Muscle of arm (tissue), 12 donors: Measurements from ENCODE around the gene CST9L. TPM values are rescaled to one million over a fixed set of nuclear protein-coding genes. Genes with fewer than 3 reads are reported as not detected.

Source experiments
- DNase-seq: peaks from one replicate; pipeline ENCODE4 v3.0.0-alpha.2; 2013
- polyA plus RNA-seq, 12 donors: library from polyadenylated mRNA; unstranded; fragments of 120-200 nt; gene quantifications; one replicate each; pipeline ENCODE4 v1.2.1, GENCODE V29; 2013; ENCODE audit not compliant: insufficient read length in 12 of 12

CST9L gene
- polyA plus RNA-seq, 12 donors, result not detected

DNA sequence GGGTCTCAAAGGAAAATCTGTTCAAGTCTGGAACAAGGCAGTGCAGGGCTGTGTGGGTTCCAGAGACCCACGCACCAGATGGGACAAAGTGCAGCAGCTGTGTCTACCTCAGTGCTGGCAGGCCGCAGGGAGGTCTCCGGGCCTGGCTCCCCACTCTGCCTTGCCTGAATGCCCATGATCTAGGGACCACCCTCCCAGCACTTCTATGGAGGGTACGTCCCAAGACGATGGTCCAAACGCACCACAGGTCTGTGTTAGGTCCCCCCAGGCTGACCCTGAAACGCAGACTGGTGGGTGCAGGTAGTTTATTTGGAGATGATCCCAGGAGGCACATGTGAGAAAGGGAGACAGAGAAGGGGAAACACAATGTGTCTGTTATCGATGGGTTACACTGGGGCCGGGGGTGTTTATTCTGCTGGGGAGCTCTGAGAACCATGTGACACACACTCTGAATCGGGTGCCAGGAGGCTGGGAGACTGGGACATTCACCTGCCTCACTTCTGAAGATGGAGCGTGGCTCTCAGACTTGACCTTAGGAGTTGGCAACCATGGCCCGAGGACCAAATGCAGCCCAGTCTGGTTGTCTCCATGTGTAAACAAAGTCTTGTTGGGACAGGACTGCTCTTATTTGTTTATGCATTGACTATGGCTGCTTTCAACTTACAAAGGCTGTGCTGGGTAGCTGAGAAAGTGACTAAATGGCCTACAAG lies 21.7 kb downstream of the CST9L start:
- no peak for DNase-seq

DNA sequence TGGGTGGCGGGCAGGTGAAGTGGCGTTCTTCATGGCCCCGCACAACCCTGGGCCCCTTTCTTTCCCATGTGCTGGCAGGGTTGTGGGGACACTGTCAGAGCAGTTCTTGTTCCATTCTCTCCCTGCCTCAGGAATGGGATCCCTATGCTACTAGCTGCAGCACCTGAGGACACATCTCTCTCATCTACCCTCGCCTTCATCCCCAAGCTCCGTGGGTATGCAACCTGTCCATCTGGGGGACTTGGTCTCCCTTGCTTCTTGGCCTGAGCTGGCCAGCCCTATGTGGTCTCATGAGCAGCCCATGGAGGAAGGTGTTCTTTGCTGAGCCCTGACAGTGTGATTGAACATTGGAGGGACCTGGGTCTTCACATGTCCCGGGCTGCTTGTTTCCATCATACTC lies 24.2 kb downstream of the CST9L start:
- no peak for DNase-seq

DNA sequence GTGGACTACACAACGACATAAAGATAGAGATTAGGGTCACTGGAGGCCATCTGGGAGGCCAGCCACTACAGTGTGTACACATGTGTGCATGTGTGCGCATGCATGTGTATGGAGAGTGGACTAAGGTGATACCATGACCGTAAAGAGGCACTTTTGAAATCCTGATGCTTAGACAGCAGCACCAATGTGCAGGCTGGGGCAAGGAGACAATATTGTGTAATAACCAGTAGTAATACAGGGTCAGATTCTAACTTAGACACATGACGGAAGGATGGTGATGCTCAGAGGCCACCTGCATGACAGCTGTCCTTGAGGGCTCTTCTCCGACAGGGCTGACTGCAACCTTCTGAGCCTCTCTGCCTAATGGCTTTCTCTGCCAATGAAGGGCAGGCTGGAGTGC lies 25.5 kb downstream of the CST9L start:
- no peak for DNase-seq

DNA sequence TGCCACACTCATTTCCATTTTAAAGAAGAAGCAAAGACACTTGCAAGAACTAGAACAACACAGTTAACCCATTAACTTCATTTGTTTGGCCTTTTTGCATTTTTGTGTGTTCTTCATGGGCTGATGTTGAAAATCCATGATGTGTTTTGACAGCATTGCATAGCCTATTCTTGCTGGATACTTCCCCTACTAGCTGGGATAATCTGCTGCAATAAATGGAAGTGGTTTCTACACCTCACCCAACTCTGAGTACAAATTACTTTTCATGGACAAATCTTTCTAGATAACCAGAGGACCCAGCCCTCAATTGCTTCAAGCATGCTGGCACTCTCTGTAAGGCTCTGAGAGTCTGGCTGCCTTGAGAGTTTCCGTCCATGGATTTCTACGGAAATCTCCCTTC lies 26.5 kb downstream of the CST9L start:
- no peak for DNase-seq

DNA sequence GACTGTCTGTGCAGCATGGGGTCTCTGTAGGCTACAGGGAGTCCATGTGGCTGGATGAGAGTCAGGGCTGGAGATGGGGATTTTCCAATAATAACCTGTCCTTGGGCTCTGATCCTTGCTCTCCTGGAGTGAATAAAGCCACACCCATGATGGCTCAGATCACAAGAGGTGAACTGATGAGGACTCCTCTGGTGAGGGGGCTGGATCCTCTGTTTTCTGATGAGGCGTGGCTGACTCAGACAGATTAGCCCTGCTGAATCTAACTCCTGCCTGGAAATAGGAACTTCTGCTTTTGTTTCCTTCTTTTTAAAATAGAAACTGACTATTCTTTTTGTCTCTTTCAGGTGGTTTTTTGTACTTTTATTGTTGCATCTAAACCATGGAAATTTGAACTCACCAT lies 27.0 kb downstream of the CST9L start:
- DNase-seq, result no peak

DNA sequence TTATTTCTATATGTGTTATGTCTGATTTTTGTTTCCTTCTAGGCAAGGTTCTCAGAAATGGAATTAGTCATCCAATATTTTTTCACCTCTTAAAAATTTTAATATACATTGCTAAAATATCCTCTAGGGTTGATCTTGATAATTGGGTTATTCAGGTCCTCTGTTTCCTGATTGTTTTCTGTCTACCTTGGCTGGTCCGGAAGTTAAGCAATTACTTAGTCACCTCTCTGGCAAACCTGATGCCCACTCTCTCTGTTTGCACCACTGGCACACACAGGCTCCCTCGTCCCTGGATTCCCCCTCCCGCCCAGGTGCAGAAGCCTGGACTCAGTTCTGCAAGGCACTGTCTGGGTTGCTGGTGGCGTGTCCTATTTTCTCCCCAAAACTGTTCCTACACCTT lies 27.7 kb downstream of the CST9L start:
- no peak for DNase-seq

DNA sequence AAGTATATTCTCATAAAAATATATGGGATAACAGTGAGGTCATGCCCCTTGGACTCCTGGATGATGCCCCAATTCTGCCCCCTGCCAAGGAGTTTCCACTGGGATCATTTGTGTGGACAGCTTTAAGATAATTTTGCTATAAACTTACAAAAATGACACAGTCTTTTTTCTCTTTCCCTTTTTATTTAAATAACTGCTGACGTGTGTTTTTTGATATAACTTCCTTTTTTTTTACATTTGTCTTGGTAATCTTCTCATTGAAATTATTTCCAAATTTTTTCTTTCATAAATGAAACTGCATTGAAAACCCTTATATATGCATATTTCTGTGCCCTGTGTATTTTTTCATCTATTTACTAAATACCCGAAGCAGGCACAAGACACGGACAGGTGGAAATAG lies 31.3 kb downstream of the CST9L start:
- DNase-seq, result no peak

DNA sequence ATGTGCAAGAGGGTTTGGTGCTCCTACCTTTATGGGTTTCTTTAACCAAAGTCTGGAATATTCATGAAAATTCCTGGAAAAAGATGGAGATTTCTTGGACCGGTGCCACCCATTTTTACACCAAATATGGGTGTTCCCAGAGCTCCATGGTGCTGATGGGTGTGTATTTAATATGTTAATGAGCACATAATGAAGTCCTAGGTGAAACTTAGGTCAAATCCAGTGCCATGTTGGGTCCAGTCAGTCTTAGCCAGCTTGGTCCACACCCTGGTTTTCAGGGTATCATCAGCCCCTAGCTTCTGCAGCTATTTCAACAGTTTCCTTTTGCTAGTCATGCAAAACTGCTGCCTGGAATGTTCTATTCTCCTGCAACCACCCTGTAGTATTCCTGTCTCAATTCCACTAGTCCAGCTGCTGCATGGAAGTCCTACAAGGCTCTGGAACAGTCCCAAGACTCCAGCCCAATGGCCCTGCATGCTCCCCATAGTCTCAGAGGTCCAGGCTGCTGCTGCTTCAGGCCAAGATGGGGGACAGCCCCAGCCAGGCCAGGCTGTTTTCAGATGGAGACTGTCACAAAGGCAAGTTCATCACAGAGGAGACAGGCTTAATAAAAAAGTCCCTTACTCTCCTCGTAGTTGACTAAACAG lies 31.8 kb downstream of the CST9L start:
- DNase-seq, result peak; percentile 41

DNA sequence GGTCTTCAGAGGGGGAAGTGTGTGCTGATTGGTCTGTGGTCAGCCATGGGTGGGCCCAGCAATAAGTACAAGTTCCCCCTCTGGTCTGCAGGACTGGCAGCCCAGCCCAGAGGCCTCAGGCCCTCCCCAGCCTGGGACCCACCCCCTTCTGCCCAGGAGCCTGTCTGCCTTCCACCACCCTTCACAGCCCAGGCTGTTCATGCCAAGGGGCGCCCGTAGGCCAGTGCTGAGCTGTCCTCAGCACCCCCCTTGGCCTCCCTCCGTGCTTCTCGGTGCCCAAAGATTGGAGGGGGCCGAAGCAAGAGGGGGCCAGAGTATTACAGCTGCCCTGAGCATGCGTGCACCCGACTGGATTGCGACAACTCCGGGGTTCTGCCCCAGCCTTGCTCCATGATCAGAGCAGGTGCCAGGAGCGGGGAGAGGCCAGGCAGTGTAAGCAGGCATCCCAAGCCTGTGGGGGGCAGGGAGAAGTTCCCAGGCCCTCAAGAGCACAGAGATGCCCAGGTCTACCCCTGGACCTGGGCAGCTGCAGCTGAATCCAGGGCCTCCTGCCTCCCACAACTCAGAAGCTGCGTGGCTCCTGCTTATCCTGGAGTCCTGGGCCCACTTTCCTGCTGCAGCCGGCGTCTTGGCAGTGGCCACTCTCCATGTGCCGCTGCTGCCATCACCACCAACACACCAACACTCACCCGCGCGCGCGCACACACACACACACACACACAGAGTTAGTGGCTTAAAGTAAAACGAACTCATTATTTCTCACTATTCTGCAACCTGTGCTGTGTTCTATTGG lies 33.3 kb downstream of the CST9L start:
- no peak for DNase-seq

DNA sequence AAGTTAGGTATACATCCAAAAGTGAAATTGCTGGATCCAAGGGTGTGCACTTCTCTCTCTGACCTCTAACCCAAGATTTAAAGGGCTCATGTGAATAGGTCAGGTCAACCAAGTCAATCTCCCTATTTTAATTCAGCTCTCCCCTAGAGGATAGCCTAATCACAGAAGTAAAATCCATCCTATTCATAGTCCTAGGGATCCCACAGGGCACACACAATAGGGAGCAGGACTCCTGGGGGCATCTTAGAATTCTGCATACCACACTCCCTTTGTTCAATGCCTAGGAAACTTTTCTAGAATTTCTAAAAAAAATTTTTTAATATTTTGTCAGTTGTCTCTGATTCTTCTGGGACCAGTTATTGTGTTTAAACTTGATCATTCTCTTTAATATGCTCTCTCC lies 35.1 kb downstream of the CST9L start:
- no peak for DNase-seq

DNA sequence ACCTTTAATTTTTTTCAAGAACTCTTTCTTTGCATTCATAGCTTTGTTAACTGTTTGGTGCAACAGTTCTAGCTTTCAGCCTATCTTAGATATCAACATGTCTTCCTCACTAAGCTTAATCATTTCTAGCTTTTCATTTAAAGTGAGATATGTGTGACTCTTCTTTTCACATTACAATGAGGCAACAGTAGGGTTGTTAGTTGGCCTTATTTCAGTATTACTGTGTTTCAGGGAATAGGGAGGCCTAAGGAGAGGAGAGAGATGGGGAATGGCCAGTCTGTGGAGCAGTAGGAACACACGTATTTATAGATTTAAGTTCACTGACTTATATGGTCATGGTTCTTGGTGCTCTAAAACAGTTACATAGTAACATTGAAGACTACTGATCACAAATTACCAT lies 35.8 kb downstream of the CST9L start:
- no peak for DNase-seq

DNA sequence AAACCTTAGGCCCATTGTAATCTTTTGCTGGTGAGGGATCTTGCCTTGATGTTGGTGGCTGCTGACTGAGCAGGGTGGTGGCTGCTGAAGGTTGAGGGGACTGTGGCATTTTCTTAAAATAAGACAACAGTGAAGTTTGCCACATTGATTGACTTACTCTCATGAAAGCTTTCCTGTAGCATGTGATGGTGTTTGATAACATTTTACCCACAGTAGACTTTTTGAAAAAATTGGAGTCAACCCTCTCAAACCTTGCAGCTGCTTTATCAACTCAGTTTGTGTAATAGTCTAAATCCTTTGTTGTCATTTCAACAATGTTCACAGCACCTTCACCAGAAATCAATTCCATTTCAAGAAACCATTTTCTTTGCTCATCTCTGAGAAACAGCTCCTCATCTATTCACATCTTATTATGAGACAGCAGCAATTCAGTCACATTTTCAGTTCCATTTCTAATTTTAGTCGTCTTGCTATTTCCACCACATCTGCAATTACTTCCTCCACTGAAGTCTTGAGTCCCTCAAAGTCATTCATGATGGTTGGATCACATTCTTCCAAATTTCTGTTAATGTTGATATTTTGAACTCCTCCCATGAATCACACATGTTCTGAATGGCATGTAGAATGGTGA lies 37.2 kb downstream of the CST9L start:
- DNase-seq, result no peak

DNA sequence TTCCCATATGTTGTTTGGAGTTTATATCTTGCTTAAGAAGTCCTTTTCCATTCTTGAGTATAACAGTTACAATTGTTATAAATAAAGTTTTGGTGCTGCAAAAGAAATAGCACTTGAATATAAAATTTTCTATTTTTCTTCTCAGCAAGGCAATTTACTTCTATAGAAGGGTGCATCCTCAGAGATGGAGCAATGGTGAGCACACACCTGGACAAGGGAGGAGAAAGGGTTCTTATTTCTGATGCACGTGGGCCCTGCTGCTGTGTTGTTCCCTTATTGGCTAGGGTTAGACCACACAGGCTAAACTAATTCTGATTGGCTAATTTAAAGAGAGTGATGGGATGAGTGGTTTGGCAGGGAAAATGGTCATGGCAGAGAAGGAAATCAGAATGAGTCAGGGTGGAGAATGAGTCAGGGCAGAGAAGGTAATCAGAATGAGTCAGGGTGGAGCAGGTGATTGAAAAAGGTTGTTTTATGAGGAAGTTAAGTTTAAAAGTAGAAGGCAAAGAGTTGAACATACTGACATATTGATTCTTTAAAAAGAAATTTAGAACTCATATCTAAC lies 39.3 kb downstream of the CST9L start:
- DNase-seq, result no peak

DNA sequence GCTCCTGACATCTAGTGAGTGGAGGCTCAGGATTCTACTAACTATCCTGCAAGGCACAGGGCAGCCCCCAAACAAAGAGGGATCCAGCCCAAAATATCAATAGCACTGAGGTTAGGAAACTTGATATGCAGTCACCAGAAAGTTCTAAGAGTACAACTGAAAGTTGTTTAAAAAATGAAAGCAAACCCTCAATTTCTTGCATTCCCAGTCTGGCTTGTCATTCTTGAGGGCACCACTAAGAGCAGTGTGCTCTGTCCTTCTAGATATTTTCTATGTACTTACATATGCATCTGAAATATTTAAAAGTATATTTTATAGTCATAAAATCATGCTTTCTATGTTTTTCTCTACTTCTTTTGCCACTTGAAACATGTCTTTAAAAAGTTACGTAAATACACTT lies 41.4 kb downstream of the CST9L start:
- DNase-seq, result no peak

DNA sequence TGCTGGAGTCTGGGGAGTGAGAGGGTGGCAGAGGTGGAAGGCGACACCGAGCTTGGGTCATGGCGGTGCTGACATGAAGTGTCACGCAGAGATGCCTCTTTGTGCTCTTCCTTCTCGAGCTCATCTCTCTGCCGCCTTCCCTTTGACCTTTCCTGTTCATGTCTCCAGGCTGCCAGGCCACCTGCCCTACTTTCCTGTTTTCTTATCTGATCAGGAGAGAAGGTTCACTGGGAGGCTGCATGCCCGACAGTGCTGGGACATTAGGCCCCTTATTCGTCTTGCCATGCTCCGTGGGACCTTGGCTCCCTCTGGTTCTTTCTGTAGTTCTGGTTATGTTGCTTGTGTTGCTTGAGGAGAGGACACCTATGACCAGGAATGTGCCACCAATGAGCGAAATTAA lies 44.1 kb downstream of the CST9L start:
- no peak for DNase-seq

DNA sequence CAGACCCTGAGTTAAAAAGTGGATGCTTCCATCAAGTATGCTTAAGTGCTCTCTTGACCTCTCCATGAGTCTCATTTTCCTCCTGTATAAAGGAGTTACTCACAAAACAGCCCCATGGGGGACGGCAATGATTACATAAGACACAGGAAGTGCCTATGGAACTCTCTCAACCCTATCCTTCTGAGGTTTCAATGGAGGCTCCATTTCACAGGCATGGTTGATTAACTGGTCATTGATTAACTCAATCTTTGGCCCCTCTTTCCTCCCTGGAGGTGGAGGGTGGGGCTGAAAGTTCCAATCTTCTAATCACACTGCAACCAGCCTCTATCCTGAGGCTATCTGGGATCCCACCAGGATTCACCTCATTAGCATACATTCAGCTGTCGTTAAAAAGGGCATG lies 48.1 kb downstream of the CST9L start:
- DNase-seq, result no peak

DNA sequence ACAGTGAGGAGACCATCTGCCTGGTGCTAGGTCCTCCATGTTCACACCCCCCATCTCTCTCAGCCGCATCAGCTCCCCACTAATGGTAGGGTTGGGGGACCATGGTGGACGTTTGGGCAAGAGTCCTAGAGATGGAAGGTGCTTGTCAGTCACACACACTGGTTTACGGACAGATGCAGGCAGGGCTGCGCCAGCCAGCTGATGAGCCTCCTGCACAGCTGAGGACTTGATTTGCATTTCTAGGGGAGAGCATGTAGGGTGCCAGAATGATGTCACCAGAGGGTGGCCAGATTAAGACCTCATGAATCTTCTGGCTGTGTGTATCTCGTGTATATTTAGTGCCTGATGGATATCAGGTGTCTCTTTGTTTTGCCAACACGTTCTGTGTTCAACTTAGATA lies 48.7 kb downstream of the CST9L start:
- no peak for DNase-seq

DNA sequence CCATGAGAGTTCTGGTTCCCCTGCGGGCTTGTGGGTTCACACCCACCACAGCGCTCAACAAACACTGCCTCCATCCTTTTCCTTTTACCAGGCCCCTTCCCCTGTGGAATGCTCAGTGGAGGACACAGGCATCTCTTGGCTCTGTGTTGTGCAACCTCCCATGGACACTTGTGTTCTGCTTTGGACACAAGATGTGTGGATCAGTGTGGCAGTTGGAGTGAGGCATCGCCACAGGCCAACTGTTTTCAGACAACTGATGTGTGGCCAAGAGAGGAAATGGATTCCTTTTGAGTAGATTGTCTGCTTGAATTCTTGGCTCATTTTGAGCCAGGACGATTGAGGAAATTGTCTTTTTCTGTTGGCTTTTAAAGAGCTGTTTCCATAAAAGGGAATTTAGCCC lies 50.6 kb downstream of the CST9L start:
- DNase-seq, result no peak

DNA sequence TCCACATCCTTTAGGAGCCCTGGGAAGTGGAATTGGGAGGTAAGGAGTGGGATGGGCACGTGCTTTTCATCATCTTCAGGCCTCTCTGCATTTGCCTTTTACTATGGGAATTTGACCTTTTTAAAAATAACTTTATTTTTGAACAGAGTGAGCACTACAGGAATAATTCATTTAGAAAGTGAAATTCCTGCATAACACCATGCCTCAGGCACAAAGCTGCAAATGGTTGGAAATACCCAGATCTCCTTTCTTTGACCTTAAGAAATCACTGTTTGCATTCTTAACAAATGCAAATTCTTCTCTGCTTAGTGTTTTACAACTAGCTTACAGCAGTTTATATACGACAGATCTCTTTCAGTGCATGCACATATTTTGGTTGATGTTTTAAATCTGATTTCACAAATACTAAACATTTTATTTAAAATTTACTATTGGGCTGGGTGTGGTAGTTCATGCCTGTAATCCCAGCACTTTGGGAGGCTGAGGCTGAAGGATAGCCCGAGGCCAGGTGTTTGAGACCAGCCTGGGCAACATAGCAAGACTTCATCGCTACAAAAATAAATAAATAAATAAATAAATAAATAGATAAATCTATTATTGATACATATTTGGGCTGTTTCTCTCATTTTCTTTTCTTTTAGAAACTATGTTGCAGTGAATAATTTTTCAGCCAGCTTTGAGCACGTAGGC lies 52.9 kb downstream of the CST9L start:
- DNase-seq, result no peak

DNA sequence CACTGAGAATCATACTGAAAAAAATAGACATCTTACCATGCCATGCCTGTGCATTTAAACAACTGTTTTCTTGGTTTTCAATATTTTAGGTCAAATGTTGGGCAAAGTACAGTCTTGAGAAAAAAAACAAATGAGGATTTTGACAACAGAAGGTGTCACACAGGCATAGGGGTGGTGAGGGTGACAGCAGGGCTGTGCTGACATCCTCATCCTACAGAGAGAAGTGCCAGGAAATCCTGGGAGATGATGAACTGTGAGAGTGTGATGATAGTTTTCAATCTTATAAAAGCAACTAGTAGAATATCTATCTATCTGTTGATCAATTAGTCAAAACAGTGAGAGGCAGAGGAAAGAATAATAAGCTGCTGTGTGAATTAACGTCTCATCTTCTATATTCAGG lies 53.4 kb downstream of the CST9L start:
- no peak for DNase-seq
